Right cardiac atrium (tissue), 5 donors: ENCODE measurements around the gene TEX261. TPM values are rescaled to one million over a fixed set of nuclear protein-coding genes. Genes with fewer than 3 reads are reported as not detected.
A peak's percentile ranks its signal among the peaks of the same experiment; 100 is the strongest.

Experiments used
- ATAC-seq, 2 donors: fragments of 200-7000 bp; cut with Tn5 transposase; one replicate each; pipeline versions ENCODE4 v1.8.0 to v1.9.1; 2020; ENCODE audit warnings: moderate library complexity in 2 of 2, mild to moderate bottlenecking in 1 of 2
- DNase-seq, 3 donors: peaks; one replicate each; pipeline ENCODE4 v3.0.0-alpha.2; 2020
- H3K27ac ChIP-seq: one replicate; pipeline ENCODE4 v1.5.1; 2013; ENCODE audit warnings: mild to moderate bottlenecking, low read length, control low read depth, moderate library complexity
- H3K27me3 ChIP-seq: one replicate; pipeline ENCODE4 v1.6.1; 2013; ENCODE audit not compliant: control insufficient read depth, insufficient read depth
- H3K4me1 ChIP-seq: one replicate; pipeline ENCODE4 v1.6.1; 2013; ENCODE audit warnings: low read length; ENCODE audit not compliant: control insufficient read depth, insufficient read depth
- H3K4me3 ChIP-seq: one replicate; pipeline ENCODE4 v1.5.1; 2013; ENCODE audit warnings: low read length, control low read depth
- H3K9me3 ChIP-seq: one replicate; pipeline ENCODE4 v1.6.1; 2013; ENCODE audit warnings: low read length; ENCODE audit not compliant: control insufficient read depth
- WGBS: extraction: QIAGEN DNeasy Blood & Tissue Kit; methylation state at CpG from one replicate; pipeline ENCODE4 v1.1.7; 2013; 5-methylcytosine and 5-hydroxymethylcytosine counted together
- intact Hi-C, 4 donors: fragments of 100-400 bp; cut with DNase I; formaldehyde crosslinking; loops; one replicate each; pipeline versions ENCODE4 v1.11.0 to v1.14.0; 2022 to 2023
- polyA plus RNA-seq: library from polyadenylated mRNA; stranded (reverse); fragments of 200-250 nt; gene quantifications from one replicate; pipeline ENCODE4 v1.2.3, GENCODE V29; 2013
- total RNA-seq, 4 donors: library from RNA; stranded (reverse); fragmentation: NEBNext Ultra II Directional; extraction: Animal tissue kit (Norgen Biotek cat#: 25700); gene quantifications; one replicate each; pipeline ENCODE4 v1.2.1, GENCODE V29; 2021
- donor health status: healthy with polysubstance abuse.
- donor health status: DM: no; HTN: yes; CAD: no.
- donor health status: DM: no; HTN: no; CAD: no.
- donor health status: DM: no; HTN: yes; CAD: no; lungs with severe emphysema.
- donor health status: DM: yes; HTN: yes; CAD: no.

Gene TEX261
- total and polyA plus RNA-seq, 5 donors, result 37.7 to 59.4 (median 43.6) TPM

- 67% methylated on average over 18 of the region's 18 CpGs for WGBS
- H3K27me3 ChIP-seq, result no peaks in the 10 kb centered on the region
- DNase-seq, result no peak
- no peak overlapping the region for H3K27ac ChIP-seq
- ATAC-seq, result peak in 1 of 2 donors; percentile 5
- H3K9me3 ChIP-seq, result no peaks in the 10 kb centered on the region
- H3K4me3 ChIP-seq, result no peak overlapping the region
- H3K4me1 ChIP-seq, result no peaks in the 10 kb centered on the region
- intact Hi-C loops, result no loop called here
Observed at GRCh38 chr2:70962885-70963878, 31.5 kb downstream of the TEX261 start.

DNA sequence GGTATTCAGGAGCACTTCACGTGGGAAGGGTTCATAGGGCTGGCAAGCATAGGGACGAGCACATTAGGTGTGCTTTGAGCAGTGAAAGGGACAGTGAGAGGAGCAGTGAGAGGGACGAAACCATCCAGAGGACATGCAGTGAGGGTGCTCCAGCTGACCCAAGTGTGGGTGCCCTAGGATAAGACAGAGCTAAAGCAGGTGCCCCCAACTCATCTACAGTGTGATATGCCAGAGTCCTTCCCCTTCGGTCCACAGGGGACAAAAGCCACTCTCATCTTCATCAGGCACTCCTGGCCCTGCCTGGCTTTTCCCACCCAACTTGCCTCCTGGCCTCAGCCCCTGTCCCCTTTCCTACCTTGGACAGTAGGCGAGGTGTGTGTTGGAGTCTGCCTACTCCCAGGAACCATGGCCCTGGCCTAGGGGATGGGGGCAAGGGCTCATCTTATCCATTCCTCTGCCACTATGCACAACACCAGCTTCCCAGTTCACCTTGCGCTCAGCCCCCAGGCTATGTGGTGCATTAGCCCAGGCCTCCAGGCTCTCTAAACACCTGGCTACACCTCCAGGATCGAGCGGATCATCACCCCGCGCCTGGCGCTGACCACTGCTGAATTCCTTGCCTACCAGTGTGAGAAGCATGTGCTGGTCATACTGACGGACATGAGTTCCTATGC lies 32.3 kb downstream of the TEX261 start:
- H3K9me3 ChIP-seq, result no peaks in the 10 kb centered on the region
- no peak for ATAC-seq
- no peak overlapping the region for H3K27ac ChIP-seq
- intact Hi-C loops, result no loop called here
- no peaks in the 10 kb centered on the region for H3K4me1 ChIP-seq
- no peak overlapping the region for H3K4me3 ChIP-seq
- H3K27me3 ChIP-seq, result no peaks in the 10 kb centered on the region
- no peak for DNase-seq
- WGBS, result 81% methylated on average over 12 of the region's 12 CpGs

DNA sequence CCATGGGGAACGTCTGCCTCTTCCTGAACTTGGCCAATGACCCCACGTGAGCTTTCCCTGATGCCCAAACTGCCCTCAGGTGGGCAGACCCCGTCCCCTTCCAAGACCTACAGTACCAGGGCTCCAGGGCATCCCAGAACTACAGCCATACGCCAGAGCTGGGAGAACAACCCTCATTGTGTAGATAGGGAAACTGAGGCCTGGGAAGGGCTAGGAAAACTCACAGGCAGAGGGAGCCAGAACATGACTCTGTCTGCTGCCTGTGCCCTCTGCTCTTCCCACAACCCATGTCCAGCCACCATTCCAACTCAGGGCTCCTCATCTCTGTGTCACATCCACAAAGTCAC lies 33.1 kb downstream of the TEX261 start:
- ATAC-seq (no peak), DNase-seq (no peak)
- no peaks in the 10 kb centered on the region for H3K27me3 ChIP-seq
- H3K9me3 ChIP-seq, result no peaks in the 10 kb centered on the region
- no peak overlapping the region for H3K27ac ChIP-seq
- intact Hi-C loops, result no loop called here
- H3K4me1 ChIP-seq, result no peaks in the 10 kb centered on the region
- 83% methylated on average over 4 of the region's 4 CpGs for WGBS
- H3K4me3 ChIP-seq, result no peak overlapping the region

DNA sequence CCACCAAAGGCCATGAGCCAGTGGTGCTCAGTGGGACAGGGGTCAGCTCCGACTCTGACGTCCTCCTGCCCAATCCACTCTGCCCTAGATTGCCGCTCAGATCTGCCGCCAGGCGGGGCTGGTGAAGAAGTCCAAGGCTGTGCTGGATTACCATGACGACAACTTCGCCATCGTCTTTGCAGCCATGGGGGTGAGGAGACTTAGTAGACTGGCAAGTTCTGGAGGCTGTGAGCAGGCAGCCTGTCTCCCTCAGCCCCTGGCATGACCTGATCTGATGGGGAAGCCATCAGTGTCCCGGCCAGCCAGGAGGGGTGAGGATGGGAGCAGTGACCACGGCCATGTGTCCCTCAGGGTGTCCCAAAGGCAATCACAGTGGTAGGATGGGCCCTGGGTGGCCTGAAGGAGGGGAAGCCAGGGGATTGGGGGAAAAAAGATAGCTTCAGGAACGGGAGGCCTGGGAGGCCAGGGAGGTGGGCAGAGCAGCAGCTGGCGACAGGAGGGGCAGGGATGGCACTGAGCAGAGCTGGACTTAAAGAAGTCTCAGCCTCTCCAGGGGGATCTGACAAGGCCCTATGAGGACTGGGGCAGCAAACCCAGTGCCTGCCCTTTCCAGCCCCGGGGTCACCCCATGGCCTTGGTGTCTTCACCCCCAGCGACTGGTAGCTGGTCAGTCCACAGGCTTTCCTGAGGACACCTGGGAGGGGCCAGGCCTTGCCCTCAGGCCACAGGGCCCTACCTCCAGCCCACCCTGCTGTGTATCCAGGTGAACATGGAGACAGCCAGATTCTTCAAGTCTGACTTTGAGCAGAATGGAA lies 33.6 kb downstream of the TEX261 start:
- Histone ChIP-seq H3K4me3 (no peak overlapping the region), H3K27ac (no peak overlapping the region), H3K9me3 (no peaks in the 10 kb centered on the region), H3K27me3 (no peaks in the 10 kb centered on the region), H3K4me1 (no peaks in the 10 kb centered on the region)
- DNase-seq, result no peak
- ATAC-seq, result no peak
- WGBS, result 76% methylated on average over 14 of the region's 14 CpGs
- intact Hi-C loops, result no loop called here

DNA sequence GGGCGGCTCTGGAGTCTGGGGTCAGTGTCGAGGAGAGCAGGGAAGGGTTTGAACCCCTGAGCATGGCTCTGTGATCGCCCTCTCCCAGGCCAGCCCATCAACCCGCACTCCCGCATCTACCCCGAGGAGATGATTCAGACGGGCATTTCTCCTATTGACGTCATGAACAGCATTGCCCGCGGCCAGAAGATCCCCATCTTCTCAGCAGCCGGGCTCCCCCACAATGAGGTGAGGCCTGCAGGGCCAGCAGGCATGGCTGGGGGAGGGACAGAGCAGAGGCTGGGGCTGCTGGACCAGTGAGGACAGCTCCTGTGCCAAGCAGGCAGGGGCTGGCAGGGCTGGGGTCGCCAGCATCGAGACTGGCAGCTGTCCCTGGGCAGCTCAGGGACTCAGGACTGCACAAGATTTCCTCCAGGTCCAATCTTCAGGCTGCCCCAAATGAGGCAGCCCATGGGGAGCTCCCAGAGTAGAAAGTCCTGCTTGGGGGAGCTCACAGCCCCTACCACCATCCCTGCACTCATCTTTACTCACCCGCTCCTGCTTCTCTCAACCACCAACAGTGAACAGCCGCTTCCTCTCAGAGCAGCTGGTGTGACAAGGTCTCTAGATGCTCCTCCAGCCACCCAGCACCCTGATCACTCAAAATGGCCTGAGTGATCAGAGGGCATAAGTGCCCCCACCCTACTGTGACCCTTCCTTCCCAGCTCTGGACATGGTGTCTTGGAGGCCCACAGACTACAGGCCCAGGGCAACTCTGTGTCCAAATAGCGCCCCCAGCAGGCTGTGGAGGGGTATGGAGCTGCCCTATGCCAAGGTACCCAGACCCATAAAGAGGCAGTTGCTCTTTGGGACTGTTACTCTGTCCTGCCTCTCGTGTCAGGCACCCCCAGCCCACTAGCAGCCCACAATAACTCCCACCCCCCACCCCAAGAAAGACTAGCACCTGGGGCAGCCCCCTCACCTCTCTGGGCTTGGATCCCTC lies 34.5 kb downstream of the TEX261 start:
- intact Hi-C loops, result no loop called here
- no peak for DNase-seq
- no peaks in the 10 kb centered on the region for H3K4me1 ChIP-seq
- 86% methylated on average over 17 of the region's 17 CpGs for WGBS
- H3K4me3 ChIP-seq, result no peak overlapping the region
- H3K9me3 ChIP-seq, result no peaks in the 10 kb centered on the region
- H3K27me3 ChIP-seq, result no peaks in the 10 kb centered on the region
- ATAC-seq, result no peak
- no peak overlapping the region for H3K27ac ChIP-seq

- WGBS, result 93% methylated on average over 9 of the region's 9 CpGs
- Histone ChIP-seq H3K27ac (no peak overlapping the region), H3K4me1 (no peaks in the 10 kb centered on the region), H3K4me3 (no peak overlapping the region), H3K27me3 (no peaks in the 10 kb centered on the region), H3K9me3 (no peaks in the 10 kb centered on the region)
- ATAC-seq (no peak), DNase-seq (no peak)
- intact Hi-C loops, result no loop called here
Observed at GRCh38 chr2:70959271-70959761, 35.4 kb downstream of the TEX261 start.

- no peaks in the 10 kb centered on the region for H3K4me1 ChIP-seq
- H3K9me3 ChIP-seq, result no peaks in the 10 kb centered on the region
- H3K4me3 ChIP-seq, result no peak overlapping the region
- H3K27me3 ChIP-seq, result no peaks in the 10 kb centered on the region
- peak in 1 of 2 donors; percentile 18 for ATAC-seq
- H3K27ac ChIP-seq, result no peak overlapping the region
- 95% methylated on average over 6 of the region's 6 CpGs for WGBS
- no peak for DNase-seq
- intact Hi-C loops, result no loop called here
Observed at GRCh38 chr2:70958759-70959158, 35.9 kb downstream of the TEX261 start.

GRCh38 chr2:70957798-70958197 lies 36.9 kb downstream of the TEX261 start:
- no peak for DNase-seq
- intact Hi-C loops, result no loop called here
- Histone ChIP-seq H3K4me1 (no peaks in the 10 kb centered on the region), H3K27ac (no peak overlapping the region), H3K27me3 (no peaks in the 10 kb centered on the region), H3K9me3 (no peaks in the 10 kb centered on the region), H3K4me3 (no peak overlapping the region)
- WGBS, result 77% methylated on average over 6 of the region's 6 CpGs
- no peak for ATAC-seq

GRCh38 chr2:70956141-70956540 lies 38.5 kb downstream of the TEX261 start:
- intact Hi-C loops, result no loop called here
- DNase-seq (no peak), ATAC-seq (no peak)
- Histone ChIP-seq H3K4me3 (no peak overlapping the region), H3K27me3 (no peaks in the 10 kb centered on the region), H3K27ac (no peak overlapping the region), H3K9me3 (no peaks in the 10 kb centered on the region), H3K4me1 (no peaks in the 10 kb centered on the region)
- 87% methylated on average over 2 of the region's 2 CpGs for WGBS

GRCh38 chr2:70954886-70955285 lies 39.8 kb downstream of the TEX261 start:
- no peak for DNase-seq
- 86% methylated on average over 7 of the region's 7 CpGs for WGBS
- H3K27ac ChIP-seq, result no peak overlapping the region
- ATAC-seq, result no peak
- H3K4me1 ChIP-seq, result no peaks in the 10 kb centered on the region
- intact Hi-C loops, result no loop called here
- H3K9me3 ChIP-seq, result no peaks in the 10 kb centered on the region
- no peak overlapping the region for H3K4me3 ChIP-seq
- no peaks in the 10 kb centered on the region for H3K27me3 ChIP-seq
